H4 (cell line): ENCODE measurements around the gene CACNA1B. TPM values are rescaled to one million over a fixed set of nuclear protein-coding genes. Genes with fewer than 3 reads are reported as not detected.

Source experiments
- DNase-seq: peaks from one replicate; pipeline ENCODE4 v3.0.0-alpha.2; 2015; ENCODE audit warnings: low spot score
- total RNA-seq: library from RNA; depleted of rRNA; stranded (reverse); fragments of >200 nt; shearing (Covaris generic); gene quantifications from 2 replicates; pipeline ENCODE4 v1.2.3, GENCODE V29; 2014

The CACNA1B gene
- total RNA-seq, 1 experiment from 2014 or later = not detected

- no peak for DNase-seq
Observed at GRCh38 chr9:137965177-137965795, 87.7 kb downstream of the CACNA1B start.

GRCh38 chr9:137967280-137967953, 89.8 kb downstream of the CACNA1B start:
- DNase-seq = no peak

- no peak for DNase-seq
Observed at GRCh38 chr9:137968235-137968634, 90.7 kb downstream of the CACNA1B start.

GRCh38 chr9:137969008-137969407, 91.4 kb downstream of the CACNA1B start:
- DNase-seq = no peak

GRCh38 chr9:137969685-137970084, 92.1 kb downstream of the CACNA1B start:
- no peak for DNase-seq

- no peak for DNase-seq
Observed at GRCh38 chr9:137970098-137970497, 92.5 kb downstream of the CACNA1B start.

GRCh38 chr9:137970686-137971476, 93.3 kb downstream of the CACNA1B start:
- DNase-seq = no peak

- DNase-seq = no peak
Observed at GRCh38 chr9:137971477-137972138, 94.0 kb downstream of the CACNA1B start.

- DNase-seq = no peak
Observed at GRCh38 chr9:137972355-137972987, 94.9 kb downstream of the CACNA1B start.

- DNase-seq = no peak
Observed at GRCh38 chr9:137972988-137973470, 95.4 kb downstream of the CACNA1B start.

- no peak for DNase-seq
Observed at GRCh38 chr9:137973829-137974416, 96.3 kb downstream of the CACNA1B start.

GRCh38 chr9:137974746-137975526, 97.4 kb downstream of the CACNA1B start:
- no peak for DNase-seq

- DNase-seq = no peak
Observed at GRCh38 chr9:137975527-137975913, 97.9 kb downstream of the CACNA1B start.

GRCh38 chr9:137975936-137976565, 98.5 kb downstream of the CACNA1B start:
- DNase-seq = no peak

- no peak for DNase-seq
Observed at GRCh38 chr9:137977571-137978261, 100.1 kb downstream of the CACNA1B start.

GRCh38 chr9:137978262-137978714, 100.7 kb downstream of the CACNA1B start:
- no peak for DNase-seq

GRCh38 chr9:137982200-137982599, 104.6 kb downstream of the CACNA1B start:
- no peak for DNase-seq

- no peak for DNase-seq
Observed at GRCh38 chr9:137984005-137984404, 106.4 kb downstream of the CACNA1B start.
